Measurements from ENCODE around the gene NCAPG2.
"Not testable (repeated sequence)": the region's sequence is repeated elsewhere in the genome, so short reads cannot be mapped to it uniquely, and the experiment has no call there.

NCAPG2 gene

GRCh38 chr7:158699341-158699740 lies 5.3 kb downstream of the NCAPG2 start:
- no peak overlapping the region for H3K4me3 ChIP-seq (ENCODE audit: low read length)
- no peak for DNase-seq (ENCODE audit: low read depth)
- TF ChIP-seq, protein P1, sequence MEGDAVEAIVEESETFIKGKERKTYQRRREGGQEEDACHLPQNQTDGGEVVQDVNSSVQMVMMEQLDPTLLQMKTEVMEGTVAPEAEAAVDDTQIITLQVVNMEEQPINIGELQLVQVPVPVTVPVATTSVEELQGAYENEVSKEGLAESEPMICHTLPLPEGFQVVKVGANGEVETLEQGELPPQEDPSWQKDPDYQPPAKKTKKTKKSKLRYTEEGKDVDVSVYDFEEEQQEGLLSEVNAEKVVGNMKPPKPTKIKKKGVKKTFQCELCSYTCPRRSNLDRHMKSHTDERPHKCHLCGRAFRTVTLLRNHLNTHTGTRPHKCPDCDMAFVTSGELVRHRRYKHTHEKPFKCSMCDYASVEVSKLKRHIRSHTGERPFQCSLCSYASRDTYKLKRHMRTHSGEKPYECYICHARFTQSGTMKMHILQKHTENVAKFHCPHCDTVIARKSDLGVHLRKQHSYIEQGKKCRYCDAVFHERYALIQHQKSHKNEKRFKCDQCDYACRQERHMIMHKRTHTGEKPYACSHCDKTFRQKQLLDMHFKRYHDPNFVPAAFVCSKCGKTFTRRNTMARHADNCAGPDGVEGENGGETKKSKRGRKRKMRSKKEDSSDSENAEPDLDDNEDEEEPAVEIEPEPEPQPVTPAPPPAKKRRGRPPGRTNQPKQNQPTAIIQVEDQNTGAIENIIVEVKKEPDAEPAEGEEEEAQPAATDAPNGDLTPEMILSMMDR (conservative IDR thresholded peaks at IDR 0.05; ENCODE audit: low read length): no peak

DNA sequence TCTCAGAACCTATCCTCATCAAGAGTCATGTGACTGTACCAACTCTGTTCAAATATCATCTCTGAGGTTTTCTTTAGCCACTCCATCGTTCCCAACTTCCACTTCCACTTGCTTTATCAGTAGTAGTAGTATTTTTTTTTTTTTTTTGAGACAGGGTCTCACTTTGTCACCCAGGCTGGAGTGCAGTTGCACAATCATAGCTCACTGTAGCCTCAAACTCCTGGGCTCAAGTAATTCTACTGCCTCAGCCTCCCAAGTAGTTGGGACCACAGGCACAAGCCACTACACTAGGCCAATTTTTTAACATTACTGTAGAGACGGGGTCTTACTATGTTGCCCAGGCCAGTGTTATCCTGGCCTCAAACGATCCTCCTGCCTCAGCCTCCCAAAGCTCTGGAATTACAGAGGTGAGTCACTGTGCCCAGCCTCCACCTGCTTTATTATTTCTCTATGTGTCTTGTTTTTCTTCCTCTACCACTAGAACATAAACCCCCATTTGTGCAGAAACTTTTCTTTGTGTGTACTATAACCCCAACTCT lies 5.9 kb downstream of the NCAPG2 start:
- DNase-seq (ENCODE audit: low read depth): no peak
- no peak overlapping the region for H3K4me3 ChIP-seq (ENCODE audit: low read length)
- TF ChIP-seq, protein P1 (conservative IDR thresholded peaks at IDR 0.05; ENCODE audit: low read length): no peak

GRCh38 chr7:158697597-158697996 lies 7.0 kb downstream of the NCAPG2 start:
- H3K4me3 ChIP-seq (ENCODE audit: low read length); DNase-seq (ENCODE audit: low read depth): not testable (repeated sequence)

DNA sequence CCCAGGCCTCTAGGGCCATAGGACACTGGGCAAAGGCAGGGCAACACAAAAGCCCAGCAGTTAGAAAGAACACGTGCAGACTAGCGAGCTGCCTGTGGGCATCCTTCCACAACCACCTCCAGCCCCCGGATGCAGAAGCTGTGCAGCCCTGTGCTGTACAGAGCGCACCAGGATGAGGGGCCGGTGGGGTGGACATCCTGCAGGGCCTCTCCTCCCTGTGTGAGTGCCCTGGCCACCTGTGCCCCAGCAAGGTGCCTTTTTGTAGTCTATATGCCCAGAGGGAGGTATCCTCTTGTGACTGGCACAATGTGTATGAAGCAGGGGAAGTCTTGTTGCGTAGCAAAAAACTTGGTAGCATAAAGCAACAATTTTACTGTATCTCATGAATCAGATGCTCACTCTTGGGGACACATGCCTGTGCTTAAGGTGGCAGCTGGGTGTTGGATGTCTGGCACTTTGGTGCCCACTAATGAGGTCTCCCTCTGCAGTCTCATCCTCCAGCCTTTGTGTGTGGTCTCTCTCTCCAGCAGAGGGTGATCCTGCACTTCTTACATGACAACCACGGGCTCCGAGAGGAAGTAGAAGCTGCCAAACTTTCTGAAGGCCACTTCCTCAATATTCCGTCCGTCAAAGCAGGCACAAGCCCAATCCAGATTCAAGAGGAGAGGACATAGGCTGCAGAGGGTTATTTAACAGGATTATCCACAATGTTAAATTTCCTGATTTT lies 8.7 kb downstream of the NCAPG2 start:
- no peak overlapping the region for H3K4me3 ChIP-seq (ENCODE audit: low read length)
- TF ChIP-seq, protein P1 (conservative IDR thresholded peaks at IDR 0.05; ENCODE audit: low read length): peak; percentile 82
- DNase-seq (ENCODE audit: low read depth): peak; percentile 87

GRCh38 chr7:158695056-158695455 lies 9.5 kb downstream of the NCAPG2 start:
- H3K4me3 ChIP-seq (ENCODE audit: low read length): no peak overlapping the region
- DNase-seq (ENCODE audit: low read depth): no peak
- TF ChIP-seq, protein P1 (conservative IDR thresholded peaks at IDR 0.05; ENCODE audit: low read length): no peak

DNA sequence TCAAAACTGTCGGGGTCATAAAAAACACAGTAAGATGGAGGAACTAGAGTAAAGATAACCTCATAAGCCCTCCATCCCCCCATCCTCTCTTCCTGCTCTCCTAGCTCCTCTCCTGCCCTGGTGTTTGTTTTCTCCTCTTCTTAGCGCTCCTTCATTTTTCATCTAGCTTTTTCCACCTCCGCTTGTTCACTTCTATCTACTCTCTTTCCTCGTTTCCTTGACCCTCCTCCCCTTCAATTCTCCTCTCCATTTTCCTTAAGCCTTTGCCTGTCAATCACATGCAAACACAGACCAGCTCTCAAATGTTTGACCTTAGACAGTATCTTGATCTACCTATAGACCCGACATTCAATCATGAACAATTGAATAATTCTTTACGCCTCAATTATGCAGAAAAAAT lies 10.0 kb downstream of the NCAPG2 start:
- DNase-seq (ENCODE audit: low read depth): no peak
- TF ChIP-seq, protein P1 (conservative IDR thresholded peaks at IDR 0.05; ENCODE audit: low read length): no peak
- no peak overlapping the region for H3K4me3 ChIP-seq (ENCODE audit: low read length)

GRCh38 chr7:158689488-158689887 lies 15.1 kb downstream of the NCAPG2 start:
- no peak for DNase-seq (ENCODE audit: low read depth)
- no peak overlapping the region for H3K4me3 ChIP-seq (ENCODE audit: low read length)
- TF ChIP-seq, protein P1 (conservative IDR thresholded peaks at IDR 0.05; ENCODE audit: low read length): no peak
